SK-N-SH treated with all-trans-retinoic acid at 6 μM for 48 hours (cell line): ENCODE results near the gene UBE2I.

Experiments used
- GLIS3 ChIP-seq: fragments of 250-450 bp; sonication (Bioruptor Pico); IDR thresholded peaks from 2 replicates; pipeline ENCODE4 v1.5.0; 2020; ENCODE audit warnings: mild to moderate bottlenecking, moderate library complexity
- POU6F1 ChIP-seq: fragments of 250-450 bp; sonication (Bioruptor Pico); IDR thresholded peaks from 2 replicates; pipeline ENCODE4 v1.8.0; 2021; ENCODE audit warnings: low read depth, mild to moderate bottlenecking, moderate library complexity, borderline replicate concordance
- PPARA ChIP-seq: fragments of 250-450 bp; sonication (Bioruptor Pico); IDR thresholded peaks from 2 replicates; pipeline ENCODE4 v1.5.0; 2020; ENCODE audit warnings: mild to moderate bottlenecking, borderline replicate concordance
- ZFP30 ChIP-seq: fragments of 450-650 bp; formaldehyde crosslinking; IDR thresholded peaks from 2 replicates; pipeline ENCODE4 v1.5.0; 2022; ENCODE audit warnings: mild to moderate bottlenecking, moderate library complexity

GRCh38 chr16:1326391-1326790 is 17.0 kb downstream of the UBE2I start:
- TF ChIP-seq PPARA (no peak), ZFP30 (CRISPR knock-in tag) (no peak), POU6F1 (no peak), GLIS3 (CRISPR knock-in tag) (no peak)
